GM23248 (cell line): ENCODE data around the gene INPP5A.

ENCODE experiments used
- EZH2 ChIP-seq: fragments of 200-600 bp; sonication (generic); IDR thresholded peaks from 2 replicates; pipeline ENCODE4 v1.6.1; 2018; ENCODE audit warnings: antibody characterized with exemption, mild to moderate bottlenecking; ENCODE audit not compliant: insufficient read depth, poor library complexity, severe bottlenecking
- EZH2phosphoT487 ChIP-seq: fragments of 200-600 bp; sonication (generic); IDR thresholded peaks from 2 replicates; pipeline ENCODE4 v1.6.1; 2018; ENCODE audit warnings: antibody characterized with exemption, moderate library complexity, mild to moderate bottlenecking, low read depth; ENCODE audit not compliant: insufficient read depth

DNA sequence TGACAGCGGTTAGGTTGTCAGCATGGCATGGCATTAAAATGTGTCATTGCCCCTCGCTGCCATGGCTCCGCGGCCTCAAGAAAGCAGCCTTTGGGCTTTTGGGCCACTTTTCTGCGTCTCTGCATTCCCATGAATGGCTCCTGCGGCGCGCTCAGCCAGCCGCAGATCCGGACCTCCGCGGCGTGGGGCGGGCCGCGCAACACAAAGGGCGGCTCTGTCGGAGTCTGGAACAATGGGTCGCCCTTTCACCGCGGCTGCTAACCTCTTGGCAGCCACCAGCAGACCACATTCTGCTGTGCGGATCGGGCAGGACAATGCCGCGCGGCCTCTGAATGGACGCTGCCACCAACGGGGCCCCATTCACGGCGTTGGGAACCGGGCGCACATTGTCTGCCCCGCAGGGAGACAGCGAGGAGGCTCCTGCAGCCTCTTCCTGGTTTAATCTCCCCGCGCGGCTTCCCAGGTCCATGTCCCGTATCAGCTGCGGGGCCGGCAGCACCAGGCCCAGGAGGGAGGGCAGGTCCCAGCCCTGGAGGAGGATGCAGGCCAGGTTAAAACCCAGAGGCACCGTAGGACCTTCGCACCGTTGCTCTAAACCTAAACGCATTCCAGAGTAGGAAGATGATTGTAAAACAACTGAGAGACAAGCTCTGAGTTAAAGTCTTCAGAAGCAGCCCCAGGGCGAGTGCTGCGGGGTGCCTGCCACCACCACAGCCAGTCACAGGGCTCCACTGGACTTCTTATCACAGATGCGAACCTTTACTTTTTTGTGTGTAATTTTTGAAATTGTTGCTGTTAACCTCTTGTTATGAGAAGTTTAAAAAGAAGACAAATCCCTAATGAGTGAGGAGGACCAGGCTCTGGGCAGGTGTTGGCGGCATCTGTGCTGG lies 176.8 kb downstream of the INPP5A start:
- no peak for TF ChIP-seq EZH2
- no peak for TF ChIP-seq EZH2phosphoT487
